GM23338 (cell line): ENCODE results near the gene RNU5D-1.

ENCODE experiments used
- CREB1 ChIP-seq: fragments of 250-450 bp; sonication (Bioruptor Pico); IDR thresholded peaks from 2 replicates; pipeline ENCODE4 v1.5.0; 2020; ENCODE audit warnings: low read depth, mild to moderate bottlenecking, moderate library complexity
- JUNB ChIP-seq: IDR thresholded peaks from one replicate; pipeline ENCODE4 v1.6.1; 2016; ENCODE audit warnings: antibody characterized with exemption; ENCODE audit not compliant: unreplicated experiment
- POLR2AphosphoS5 ChIP-seq: IDR thresholded peaks from 2 replicates; pipeline ENCODE4 v1.6.1; 2016; ENCODE audit warnings: antibody characterized with exemption, low read depth
- ZNF114 ChIP-seq: fragments of 250-450 bp; sonication (Bioruptor Pico); IDR thresholded peaks from 2 replicates; pipeline ENCODE4 v1.5.0; 2020; ENCODE audit warnings: mild to moderate bottlenecking, moderate library complexity
- TF ChIP-seq, protein P1 (sequence below), 2 experiments: fragments of 200-600 bp in 1 of 2; sonication (generic) in 1 of 2; conservative IDR thresholded peaks; 2 replicates each; pipeline versions ENCODE4 v1.5.1 to v1.6.1; 2016 to 2017; ENCODE audit warnings: antibody characterized with exemption in 2 of 2, low read depth in 2 of 2, mild to moderate bottlenecking in 2 of 2, moderate library complexity in 1 of 2

DNA sequence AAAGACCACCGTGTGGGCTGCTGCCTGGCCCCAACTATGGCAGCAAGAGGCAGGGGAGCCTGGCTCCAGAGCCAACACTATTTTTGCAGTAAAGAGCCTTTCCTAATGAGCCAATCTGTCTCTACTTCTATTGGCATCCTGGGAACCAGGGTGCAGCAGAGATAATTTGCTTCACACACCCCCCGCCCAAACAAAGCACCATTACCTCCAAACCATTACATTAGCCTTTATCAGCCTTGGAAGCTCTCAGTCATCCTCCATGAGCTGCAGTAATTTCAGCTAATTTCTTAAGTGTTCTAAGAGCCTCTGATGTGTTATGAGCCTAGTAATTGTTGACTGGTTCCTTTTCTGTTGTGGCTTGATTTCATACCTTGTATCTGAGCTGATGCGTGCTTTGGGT is 34.9 kb downstream of the RNU5D-1 start:
- TF ChIP-seq POLR2AphosphoS5 (no peak), ZNF114 (CRISPR knock-in tag) (no peak), CREB1 (no peak), JUNB (no peak)
- TF ChIP-seq, protein P1, sequence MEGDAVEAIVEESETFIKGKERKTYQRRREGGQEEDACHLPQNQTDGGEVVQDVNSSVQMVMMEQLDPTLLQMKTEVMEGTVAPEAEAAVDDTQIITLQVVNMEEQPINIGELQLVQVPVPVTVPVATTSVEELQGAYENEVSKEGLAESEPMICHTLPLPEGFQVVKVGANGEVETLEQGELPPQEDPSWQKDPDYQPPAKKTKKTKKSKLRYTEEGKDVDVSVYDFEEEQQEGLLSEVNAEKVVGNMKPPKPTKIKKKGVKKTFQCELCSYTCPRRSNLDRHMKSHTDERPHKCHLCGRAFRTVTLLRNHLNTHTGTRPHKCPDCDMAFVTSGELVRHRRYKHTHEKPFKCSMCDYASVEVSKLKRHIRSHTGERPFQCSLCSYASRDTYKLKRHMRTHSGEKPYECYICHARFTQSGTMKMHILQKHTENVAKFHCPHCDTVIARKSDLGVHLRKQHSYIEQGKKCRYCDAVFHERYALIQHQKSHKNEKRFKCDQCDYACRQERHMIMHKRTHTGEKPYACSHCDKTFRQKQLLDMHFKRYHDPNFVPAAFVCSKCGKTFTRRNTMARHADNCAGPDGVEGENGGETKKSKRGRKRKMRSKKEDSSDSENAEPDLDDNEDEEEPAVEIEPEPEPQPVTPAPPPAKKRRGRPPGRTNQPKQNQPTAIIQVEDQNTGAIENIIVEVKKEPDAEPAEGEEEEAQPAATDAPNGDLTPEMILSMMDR (conservative IDR thresholded peaks at IDR 0.05; ENCODE audit: low read depth in 2 of 2) = no peak
